ENCODE measurements around the gene HSD3B2.

HSD3B2 gene

DNA sequence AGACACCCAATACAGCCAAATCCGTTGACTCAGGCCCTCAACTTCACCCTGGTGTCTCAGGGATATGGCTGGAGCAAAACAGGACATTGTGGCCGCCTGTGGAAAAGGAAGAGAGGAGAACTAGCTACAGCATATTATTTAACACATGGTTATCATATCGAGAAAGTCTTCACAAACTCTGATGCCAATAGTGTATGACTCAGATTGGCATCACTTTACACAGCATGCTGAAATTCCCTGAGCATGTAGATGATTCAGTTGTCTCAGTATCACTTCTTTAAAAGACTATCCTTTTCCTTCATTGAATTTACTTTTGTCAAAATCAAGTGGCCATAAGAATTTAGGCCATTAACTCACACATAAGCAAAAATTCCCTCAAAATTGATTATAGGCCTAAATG, 20.1 kb downstream of the HSD3B2 start:
- Histone ChIP-seq H3K4me1 (ENCODE audit: control insufficient read depth in 1 of 2, insufficient read depth in 2 of 2, low read length in 2 of 2) (no peaks in the 10 kb centered on the region), H3K27ac (ENCODE audit: low read length) (no peak overlapping the region), H3K4me3 (ENCODE audit: low read depth in 1 of 2, low read length in 2 of 2) (no peak overlapping the region), H3K9me3 (ENCODE audit: control insufficient read depth in 1 of 2, low read length in 2 of 2) (no peaks in the 10 kb centered on the region), H3K36me3 (ENCODE audit: control insufficient read depth in 1 of 2, insufficient read depth in 2 of 2, low read length in 2 of 2) (no peaks in the 10 kb centered on the region), H3K27me3 (ENCODE audit: low read depth, low read length) (no peaks in the 10 kb centered on the region)

DNA sequence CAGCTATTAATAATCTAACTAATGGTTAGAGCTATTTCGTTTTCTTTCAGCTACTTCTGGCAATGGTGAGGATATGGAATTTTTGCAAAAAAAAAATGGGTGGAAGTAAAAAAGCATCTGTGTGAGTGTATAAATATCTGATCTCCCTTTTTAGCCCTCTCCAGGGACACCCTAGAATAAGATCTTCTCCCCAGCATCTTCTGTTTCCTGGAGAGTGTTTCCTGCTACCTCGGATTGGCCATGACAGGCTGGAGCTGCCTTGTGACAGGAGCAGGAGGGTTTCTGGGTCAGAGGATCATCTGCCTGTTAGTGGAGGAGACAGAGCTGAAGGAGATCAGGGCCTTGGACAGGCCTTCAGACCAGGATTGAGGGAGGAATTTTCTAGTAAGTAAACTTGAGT, 23.8 kb downstream of the HSD3B2 start:
- Histone ChIP-seq H3K4me1 (ENCODE audit: control insufficient read depth in 1 of 2, insufficient read depth in 2 of 2, low read length in 2 of 2) (no peaks in the 10 kb centered on the region), H3K9me3 (ENCODE audit: control insufficient read depth in 1 of 2, low read length in 2 of 2) (no peaks in the 10 kb centered on the region), H3K36me3 (ENCODE audit: control insufficient read depth in 1 of 2, insufficient read depth in 2 of 2, low read length in 2 of 2) (no peaks in the 10 kb centered on the region), H3K27ac (ENCODE audit: low read length) (no peak overlapping the region), H3K4me3 (ENCODE audit: low read depth in 1 of 2, low read length in 2 of 2) (no peak overlapping the region), H3K27me3 (ENCODE audit: low read depth, low read length) (no peaks in the 10 kb centered on the region)

DNA sequence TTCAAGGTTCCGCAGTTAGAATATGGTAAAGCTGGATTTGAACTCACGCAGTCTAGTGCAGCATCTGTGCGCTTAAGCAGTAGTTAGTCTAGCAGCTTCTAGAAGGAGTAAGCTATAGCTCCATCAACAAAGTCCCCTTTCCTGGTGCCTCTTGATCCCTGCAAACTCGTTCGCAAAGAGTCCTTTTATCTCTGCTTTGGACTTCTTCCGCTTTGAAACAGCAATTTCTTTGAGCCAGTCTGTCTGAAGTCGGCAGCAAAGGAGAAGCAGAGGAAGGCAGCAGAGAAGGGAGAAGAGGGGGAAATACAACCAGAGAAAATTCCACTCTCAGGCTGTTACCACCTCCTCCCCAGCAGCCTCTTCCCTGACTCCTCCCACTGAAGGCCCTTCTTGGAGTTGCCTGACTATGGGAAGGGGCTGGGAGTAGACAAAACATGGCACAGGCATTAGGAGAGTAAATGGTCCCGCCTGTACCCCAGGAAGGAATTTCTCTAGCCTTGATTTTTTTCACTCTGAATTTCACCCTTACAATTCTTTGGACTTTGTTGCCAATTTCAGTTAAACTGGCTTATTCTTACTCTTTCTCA, 25.9 kb downstream of the HSD3B2 start:
- Histone ChIP-seq H3K27ac (ENCODE audit: low read length) (no peak overlapping the region), H3K27me3 (ENCODE audit: low read depth, low read length) (no peaks in the 10 kb centered on the region), H3K4me1 (ENCODE audit: control insufficient read depth in 1 of 2, insufficient read depth in 2 of 2, low read length in 2 of 2) (no peaks in the 10 kb centered on the region), H3K36me3 (ENCODE audit: control insufficient read depth in 1 of 2, insufficient read depth in 2 of 2, low read length in 2 of 2) (no peaks in the 10 kb centered on the region), H3K4me3 (ENCODE audit: low read depth in 1 of 2, low read length in 2 of 2) (no peak overlapping the region), H3K9me3 (ENCODE audit: control insufficient read depth in 1 of 2, low read length in 2 of 2) (no peaks in the 10 kb centered on the region)

DNA sequence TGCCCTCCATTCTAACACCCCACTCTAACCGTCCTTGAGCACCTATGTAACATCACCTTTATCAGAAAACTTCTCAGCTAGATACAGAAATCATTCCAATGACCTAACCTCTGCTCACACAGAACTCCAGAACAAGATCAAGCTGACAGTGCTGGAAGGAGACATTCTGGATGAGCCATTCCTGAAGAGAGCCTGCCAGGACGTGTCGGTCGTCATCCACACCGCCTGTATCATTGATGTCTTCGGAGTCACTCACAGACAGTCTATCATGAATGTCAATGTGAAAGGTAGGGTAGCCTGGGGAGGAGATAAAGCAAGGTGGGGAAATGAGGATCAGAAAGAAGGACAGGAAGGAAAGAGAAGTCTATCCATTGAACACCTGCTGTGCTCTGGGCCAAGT, 27.8 kb downstream of the HSD3B2 start:
- Histone ChIP-seq H3K27me3 (ENCODE audit: low read depth, low read length) (no peaks in the 10 kb centered on the region), H3K27ac (ENCODE audit: low read length) (no peak overlapping the region), H3K36me3 (ENCODE audit: control insufficient read depth in 1 of 2, insufficient read depth in 2 of 2, low read length in 2 of 2) (no peaks in the 10 kb centered on the region), H3K9me3 (ENCODE audit: control insufficient read depth in 1 of 2, low read length in 2 of 2) (no peaks in the 10 kb centered on the region), H3K4me3 (ENCODE audit: low read depth in 1 of 2, low read length in 2 of 2) (no peak overlapping the region), H3K4me1 (ENCODE audit: control insufficient read depth in 1 of 2, insufficient read depth in 2 of 2, low read length in 2 of 2) (no peaks in the 10 kb centered on the region)

DNA sequence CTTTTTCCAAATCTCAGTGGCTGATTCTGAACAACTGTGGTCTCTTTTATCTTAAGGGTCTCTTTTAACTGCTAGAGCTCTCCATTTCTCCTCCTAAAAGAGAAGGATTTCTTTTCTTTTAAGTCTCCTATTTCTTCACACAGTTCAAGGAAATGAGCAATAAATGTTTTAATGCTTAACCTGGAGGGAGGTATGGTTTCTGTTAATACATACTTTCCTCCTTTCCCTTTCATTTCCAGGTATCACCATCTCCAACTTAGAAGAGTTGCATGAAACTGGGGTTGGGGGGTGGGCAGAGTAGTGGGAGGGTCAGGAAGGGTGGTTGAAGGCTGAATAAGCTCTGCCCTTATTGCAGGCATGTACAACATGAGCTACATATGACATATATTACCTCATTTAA, 31.4 kb downstream of the HSD3B2 start:
- Histone ChIP-seq H3K27me3 (ENCODE audit: low read depth, low read length) (no peaks in the 10 kb centered on the region), H3K4me3 (ENCODE audit: low read depth in 1 of 2, low read length in 2 of 2) (no peak overlapping the region), H3K9me3 (ENCODE audit: control insufficient read depth in 1 of 2, low read length in 2 of 2) (no peaks in the 10 kb centered on the region)

DNA sequence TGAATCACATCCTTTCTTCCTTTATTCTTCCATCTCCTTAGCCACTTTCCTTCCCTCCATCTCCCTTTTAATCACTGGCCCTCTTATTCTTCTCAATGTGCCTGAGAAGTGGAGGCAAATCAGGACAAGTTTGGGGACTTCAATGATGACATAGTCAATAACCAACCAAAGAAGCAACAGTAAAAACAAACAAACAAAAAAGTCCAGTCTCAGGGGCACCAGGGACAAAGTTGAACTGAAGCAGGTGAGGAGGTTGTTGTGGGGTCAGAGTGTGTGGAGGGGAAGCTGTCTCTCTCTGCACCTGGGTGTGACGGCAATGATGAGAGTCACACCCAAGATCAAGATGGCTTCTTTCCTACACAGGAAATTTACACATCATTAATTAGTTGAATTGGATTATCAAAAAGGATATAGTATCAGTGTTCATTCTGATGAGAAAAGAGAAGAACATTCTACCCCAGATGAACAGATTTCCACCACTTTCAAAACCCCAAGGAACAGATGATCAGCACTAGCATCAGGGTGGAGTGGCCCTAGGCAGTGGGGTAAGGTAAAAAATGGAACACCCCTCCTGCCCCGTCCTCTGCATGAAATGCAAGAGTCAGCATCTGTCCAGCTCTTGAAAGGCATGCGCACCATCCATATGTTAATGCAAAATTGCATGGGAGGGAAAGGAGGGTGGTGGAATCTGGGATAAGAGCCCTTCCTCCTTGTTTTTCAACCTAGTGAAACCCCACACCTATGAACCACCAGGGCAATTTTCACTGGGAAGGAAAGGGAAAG, 32.6 kb downstream of the HSD3B2 start:
- H3K4me3 ChIP-seq (ENCODE audit: low read depth in 1 of 2, low read length in 2 of 2): no peak overlapping the region
- no peak overlapping the region for H3K27ac ChIP-seq (ENCODE audit: low read length)
- H3K4me1 ChIP-seq (ENCODE audit: control insufficient read depth in 1 of 2, insufficient read depth in 2 of 2, low read length in 2 of 2): no peaks in the 10 kb centered on the region
- no peaks in the 10 kb centered on the region for H3K9me3 ChIP-seq (ENCODE audit: control insufficient read depth in 1 of 2, low read length in 2 of 2)
- no peaks in the 10 kb centered on the region for H3K36me3 ChIP-seq (ENCODE audit: control insufficient read depth in 1 of 2, insufficient read depth in 2 of 2, low read length in 2 of 2)
- H3K27me3 ChIP-seq (ENCODE audit: low read depth, low read length): no peaks in the 10 kb centered on the region

More for the DNA sequence above, 31.4 kb downstream of the HSD3B2 start:
- no peaks in the 10 kb centered on the region for H3K36me3 ChIP-seq (ENCODE audit: control insufficient read depth in 1 of 2, insufficient read depth in 2 of 2, low read length in 2 of 2)
- no peaks in the 10 kb centered on the region for H3K4me1 ChIP-seq (ENCODE audit: control insufficient read depth in 1 of 2, insufficient read depth in 2 of 2, low read length in 2 of 2)
- H3K27ac ChIP-seq (ENCODE audit: low read length): no peak overlapping the region

DNA sequence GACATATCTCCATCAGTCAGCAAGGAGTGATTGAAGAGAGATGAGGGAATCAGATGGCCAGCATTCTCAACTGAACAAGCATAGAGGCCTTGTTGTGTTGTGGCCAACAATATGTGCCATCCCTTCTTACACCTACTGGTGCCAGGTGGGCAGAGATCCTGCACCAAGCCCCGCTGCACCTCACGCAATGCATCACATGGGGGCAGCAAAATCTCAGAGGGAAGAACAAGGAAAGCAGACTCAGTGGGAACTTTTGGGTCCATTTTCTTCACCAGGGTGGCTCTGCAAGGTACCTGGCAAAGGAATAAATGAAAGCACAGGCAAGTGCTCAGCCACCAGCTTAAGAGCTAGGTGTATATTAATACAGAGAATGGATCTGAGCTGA, 33.2 kb downstream of the HSD3B2 start:
- Histone ChIP-seq H3K4me1 (ENCODE audit: control insufficient read depth in 1 of 2, insufficient read depth in 2 of 2, low read length in 2 of 2) (no peaks in the 10 kb centered on the region), H3K4me3 (ENCODE audit: low read depth in 1 of 2, low read length in 2 of 2) (no peak overlapping the region), H3K27ac (ENCODE audit: low read length) (no peak overlapping the region), H3K9me3 (ENCODE audit: control insufficient read depth in 1 of 2, low read length in 2 of 2) (no peaks in the 10 kb centered on the region), H3K27me3 (ENCODE audit: low read depth, low read length) (no peaks in the 10 kb centered on the region), H3K36me3 (ENCODE audit: control insufficient read depth in 1 of 2, insufficient read depth in 2 of 2, low read length in 2 of 2) (no peaks in the 10 kb centered on the region)

DNA sequence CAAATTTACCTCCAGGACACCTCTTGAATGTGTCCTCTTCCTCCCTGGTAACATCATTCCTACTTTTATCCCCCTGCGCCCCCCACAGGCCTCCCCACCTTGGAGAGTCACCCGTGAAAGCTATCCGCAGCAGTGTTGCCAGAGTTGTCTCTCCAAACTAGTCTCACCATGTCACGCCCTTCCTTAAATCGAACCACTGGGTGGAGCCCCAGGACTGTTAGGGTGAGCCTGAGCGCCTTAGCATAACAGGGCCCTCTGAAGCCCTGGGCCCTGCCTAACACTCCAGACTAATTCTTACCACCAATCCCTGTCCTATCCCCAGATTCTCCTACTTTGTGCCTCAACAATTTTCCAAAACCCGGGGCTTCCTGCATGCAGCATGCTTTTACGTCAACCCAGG, 35.0 kb downstream of the HSD3B2 start:
- Histone ChIP-seq H3K27me3 (ENCODE audit: low read depth, low read length) (no peaks in the 10 kb centered on the region), H3K9me3 (ENCODE audit: control insufficient read depth in 1 of 2, low read length in 2 of 2) (no peaks in the 10 kb centered on the region), H3K4me3 (ENCODE audit: low read depth in 1 of 2, low read length in 2 of 2) (no peak overlapping the region), H3K36me3 (ENCODE audit: control insufficient read depth in 1 of 2, insufficient read depth in 2 of 2, low read length in 2 of 2) (no peaks in the 10 kb centered on the region), H3K27ac (ENCODE audit: low read length) (no peak overlapping the region), H3K4me1 (ENCODE audit: control insufficient read depth in 1 of 2, insufficient read depth in 2 of 2, low read length in 2 of 2) (no peaks in the 10 kb centered on the region)

DNA sequence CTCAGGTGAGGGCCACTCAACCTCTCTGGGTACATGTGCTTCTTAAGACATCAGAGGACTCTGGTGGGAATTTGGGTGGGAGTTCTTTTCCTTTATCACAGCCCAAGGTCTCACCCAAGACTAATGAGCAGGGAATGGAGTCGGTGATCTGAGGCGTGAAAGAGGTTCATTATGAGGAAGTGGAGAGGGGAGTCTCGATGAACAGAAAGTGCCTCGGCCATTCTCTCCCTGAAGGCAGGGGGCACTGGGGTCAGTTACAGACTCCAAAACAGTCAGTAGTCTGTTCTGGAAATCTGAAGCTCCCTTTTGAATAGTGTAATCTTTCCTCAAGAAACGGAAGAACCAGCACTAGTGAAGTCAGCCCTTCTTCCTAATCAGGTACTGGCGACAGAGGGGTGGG, 36.2 kb downstream of the HSD3B2 start:
- Histone ChIP-seq H3K4me1 (ENCODE audit: control insufficient read depth in 1 of 2, insufficient read depth in 2 of 2, low read length in 2 of 2) (no peaks in the 10 kb centered on the region), H3K27ac (ENCODE audit: low read length) (no peak overlapping the region), H3K36me3 (ENCODE audit: control insufficient read depth in 1 of 2, insufficient read depth in 2 of 2, low read length in 2 of 2) (no peaks in the 10 kb centered on the region), H3K27me3 (ENCODE audit: low read depth, low read length) (no peaks in the 10 kb centered on the region), H3K4me3 (ENCODE audit: low read depth in 1 of 2, low read length in 2 of 2) (no peak overlapping the region), H3K9me3 (ENCODE audit: control insufficient read depth in 1 of 2, low read length in 2 of 2) (no peaks in the 10 kb centered on the region)

DNA sequence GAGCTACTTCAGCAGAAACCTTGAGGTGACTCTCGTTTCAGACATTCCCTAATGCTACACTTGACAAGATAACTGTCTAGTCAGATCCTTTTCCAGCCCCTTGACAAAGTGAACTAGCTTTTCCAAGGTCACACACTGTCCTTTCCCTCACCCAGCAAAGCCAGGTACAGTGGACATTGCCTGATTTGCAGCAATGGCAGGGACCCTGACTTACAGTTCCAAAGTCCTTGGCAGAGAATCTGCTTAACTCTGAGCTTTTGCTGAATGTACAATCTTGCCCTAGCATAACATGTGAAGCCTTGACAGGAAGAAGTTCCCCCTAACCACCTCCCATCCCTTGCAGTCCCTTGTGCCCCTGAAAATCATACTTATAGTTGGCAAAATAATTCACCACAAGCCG, 37.1 kb downstream of the HSD3B2 start:
- Histone ChIP-seq H3K9me3 (ENCODE audit: control insufficient read depth in 1 of 2, low read length in 2 of 2) (no peaks in the 10 kb centered on the region), H3K4me1 (ENCODE audit: control insufficient read depth in 1 of 2, insufficient read depth in 2 of 2, low read length in 2 of 2) (no peaks in the 10 kb centered on the region), H3K27me3 (ENCODE audit: low read depth, low read length) (no peaks in the 10 kb centered on the region), H3K36me3 (ENCODE audit: control insufficient read depth in 1 of 2, insufficient read depth in 2 of 2, low read length in 2 of 2) (no peaks in the 10 kb centered on the region), H3K27ac (ENCODE audit: low read length) (no peak overlapping the region), H3K4me3 (ENCODE audit: low read depth in 1 of 2, low read length in 2 of 2) (no peak overlapping the region)

DNA sequence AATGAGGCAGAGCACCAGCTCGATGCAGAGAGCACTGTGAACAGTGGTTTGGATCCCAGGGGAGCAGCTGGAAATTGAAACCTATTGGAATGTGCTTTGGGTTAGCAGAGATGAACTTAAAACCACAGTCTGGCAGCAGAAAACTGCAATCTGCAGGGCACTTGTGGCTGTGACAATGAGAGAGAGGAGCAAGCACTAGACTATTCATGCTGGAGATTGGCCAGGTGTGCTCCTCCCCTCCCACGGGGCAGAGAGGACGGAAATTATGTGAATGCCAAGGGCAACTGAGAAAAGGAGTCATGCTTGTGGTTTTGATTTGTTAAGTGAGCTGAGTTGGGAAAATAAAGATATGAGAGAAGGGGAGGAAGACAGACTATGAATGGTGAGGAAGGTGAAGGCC, 38.1 kb downstream of the HSD3B2 start:
- Histone ChIP-seq H3K27me3 (ENCODE audit: low read depth, low read length) (no peaks in the 10 kb centered on the region), H3K4me1 (ENCODE audit: control insufficient read depth in 1 of 2, insufficient read depth in 2 of 2, low read length in 2 of 2) (no peaks in the 10 kb centered on the region), H3K4me3 (ENCODE audit: low read depth in 1 of 2, low read length in 2 of 2) (no peak overlapping the region), H3K27ac (ENCODE audit: low read length) (no peak overlapping the region), H3K36me3 (ENCODE audit: control insufficient read depth in 1 of 2, insufficient read depth in 2 of 2, low read length in 2 of 2) (no peaks in the 10 kb centered on the region), H3K9me3 (ENCODE audit: control insufficient read depth in 1 of 2, low read length in 2 of 2) (no peaks in the 10 kb centered on the region)

DNA sequence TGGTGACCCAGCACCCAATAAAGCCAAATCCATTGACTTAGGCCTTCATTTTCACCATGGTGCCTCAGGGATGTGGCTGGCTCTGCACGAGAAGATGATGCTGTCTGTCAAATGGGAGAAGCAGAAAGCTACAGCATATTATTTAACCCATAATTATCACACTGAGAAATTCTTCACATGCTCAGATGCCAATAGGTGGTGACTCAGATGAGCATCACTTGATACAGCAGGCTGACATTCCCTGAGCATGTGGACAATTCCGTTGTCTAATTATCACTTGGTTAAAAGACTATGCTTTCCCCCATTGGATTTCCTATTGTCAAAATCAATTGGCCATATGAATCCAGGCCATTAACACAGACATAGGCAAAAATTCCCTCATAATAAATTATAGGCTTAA, 48.0 kb downstream of the HSD3B2 start:
- no peaks in the 10 kb centered on the region for H3K9me3 ChIP-seq (ENCODE audit: control insufficient read depth in 1 of 2, low read length in 2 of 2)
- no peak overlapping the region for H3K4me3 ChIP-seq (ENCODE audit: low read depth in 1 of 2, low read length in 2 of 2)
- H3K27ac ChIP-seq (ENCODE audit: low read length): no peak overlapping the region
- H3K27me3 ChIP-seq (ENCODE audit: low read depth, low read length): no peaks in the 10 kb centered on the region
- H3K4me1 ChIP-seq (ENCODE audit: control insufficient read depth in 1 of 2, insufficient read depth in 2 of 2, low read length in 2 of 2): no peaks in the 10 kb centered on the region
- H3K36me3 ChIP-seq (ENCODE audit: control insufficient read depth in 1 of 2, insufficient read depth in 2 of 2, low read length in 2 of 2): no peaks in the 10 kb centered on the region
